HCT116 (cell line): ENCODE measurements around the gene TEKT5. TPM values are rescaled to one million over a fixed set of nuclear protein-coding genes. Genes with fewer than 3 reads are reported as not detected.
A peak's percentile ranks its signal among the peaks of the same experiment; 100 is the strongest.

Experiments used
- ATAC-seq: fragments of 200-7000 bp; cut with Tn5 transposase; 2 replicates; pipeline ENCODE4 v1.9.1; 2020; ENCODE audit warnings: mild to moderate bottlenecking, moderate library complexity
- BruUV-seq: library from RNA; stranded (reverse); fragments of 400-500 nt; replicated peaks from 2 replicates; lab custom pipeline; 2021; lab: Mats Ljungman, UMichigan
- CTCF ChIA-PET: fragments of 300-600 bp; sonication (Branson Sonifier 250); formaldehyde crosslinking; loops from one replicate; lab custom pipeline; 2021; ENCODE audit warnings: antibody characterized with exemption; lab: Charles Lee
- POLR2A ChIA-PET: fragments of 300-600, 350-600 bp; sonication (Branson Sonifier 250); formaldehyde crosslinking; loops from one replicate; lab custom pipeline; 2021; ENCODE audit warnings: antibody characterized with exemption; lab: Charles Lee
- RAD21 ChIA-PET, 2 experiments: fragments of 300-600 bp; sonication (Branson Sonifier 250); formaldehyde crosslinking; loops; one replicate each; lab custom pipeline; 2023; ENCODE audit warnings: low total read pairs in 2 of 2; ENCODE audit not compliant: uncharacterized antibody in 2 of 2, unreplicated experiment in 2 of 2, low non-redundant PET in 1 of 2; lab: Charles Lee
- DNase-seq: peaks from one replicate; pipeline ENCODE4 v3.0.0-alpha.2; 2010; ENCODE audit warnings: low read depth, low spot score
- H2AFZ ChIP-seq: fragments of 200-600 bp; shearing (Covaris generic), sonication (generic); 2 replicates; pipeline ENCODE4 v1.6.1; 2017; ENCODE audit warnings: low read depth, mixed run types, mixed read lengths, antibody characterized with exemption, low read length; ENCODE audit not compliant: poor library complexity, severe bottlenecking
- H3K27ac ChIP-seq: 2 replicates; pipeline ENCODE4 v1.5.1; 2012; ENCODE audit warnings: low read depth, low read length
- H3K27me3 ChIP-seq: fragments of 200-600 bp; sonication (generic); 2 replicates; pipeline ENCODE4 v1.6.1; 2016; ENCODE audit warnings: mixed run types, low read length, mixed read lengths; ENCODE audit not compliant: insufficient read depth
- H3K36me3 ChIP-seq, 2 experiments: fragments of 200-500 bp in 1 of 2; fragments of 200-600 bp in 1 of 2; sonication (Bioruptor generic) in 1 of 2; sonication (generic) in 1 of 2; 2 replicates each; pipeline versions ENCODE4 v1.5.1 to v1.6.1; 2014 to 2016; ENCODE audit warnings: low read length in 2 of 2, inconsistent platforms in 1 of 2, mixed read lengths in 1 of 2, mixed run types in 1 of 2; ENCODE audit not compliant: insufficient read depth in 2 of 2, control insufficient read depth in 1 of 2
- H3K4me1 ChIP-seq, 2 experiments: fragments of 200-600 bp in 1 of 2; sonication (generic) in 1 of 2; 2 replicates each; pipeline versions ENCODE4 v1.5.1 to v1.6.1; 2012 to 2017; ENCODE audit warnings: low read length in 2 of 2, inconsistent platforms in 1 of 2, mild to moderate bottlenecking in 1 of 2, mixed read lengths in 1 of 2, mixed run types in 1 of 2, moderate library complexity in 1 of 2; ENCODE audit not compliant: insufficient read depth in 2 of 2, control insufficient read depth in 1 of 2
- H3K4me2 ChIP-seq: fragments of 200-600 bp; sonication (generic); 2 replicates; pipeline ENCODE4 v1.6.1; 2017; ENCODE audit warnings: mixed run types, low read length, mixed read lengths
- H3K4me3 ChIP-seq, 2 experiments: fragments of 200-600 bp in 1 of 2; sonication (generic) in 1 of 2; replicated peaks in 1 of 2; 2 replicates each; pipeline ENCODE4 v1.5.1; 2011 to 2016; ENCODE audit warnings: low read length in 2 of 2, control low read depth in 1 of 2, low read depth in 1 of 2, mild to moderate bottlenecking in 1 of 2, mixed read lengths in 1 of 2, mixed run types in 1 of 2
- H3K79me2 ChIP-seq: fragments of 200-600 bp; sonication (generic); 2 replicates; pipeline ENCODE4 v1.6.1; 2017; ENCODE audit warnings: mild to moderate bottlenecking, mixed run types, low read length, moderate library complexity, mixed read lengths; ENCODE audit not compliant: insufficient read depth
- H3K9ac ChIP-seq: fragments of 200-600 bp; sonication (generic); 2 replicates; pipeline ENCODE4 v1.6.1; 2016; ENCODE audit warnings: low read length, mixed read lengths
- H3K9me2 ChIP-seq: fragments of 200-600 bp; sonication (generic), shearing (Covaris generic); 2 replicates; pipeline ENCODE4 v1.6.1; 2017; ENCODE audit warnings: mixed run types, mild to moderate bottlenecking, moderate library complexity; ENCODE audit not compliant: insufficient read depth
- H3K9me3 ChIP-seq, 2 experiments: fragments of 200-500 bp in 1 of 2; fragments of 200-600 bp in 1 of 2; sonication (Bioruptor generic) in 1 of 2; sonication (generic) in 1 of 2; 2 replicates each; pipeline ENCODE4 v1.6.1; 2014 to 2017; ENCODE audit warnings: low read length in 2 of 2, mixed read lengths in 2 of 2, inconsistent platforms in 1 of 2, low read depth in 1 of 2, mild to moderate bottlenecking in 1 of 2, mixed run types in 1 of 2, moderate library complexity in 1 of 2; ENCODE audit not compliant: control insufficient read depth in 1 of 2, insufficient read depth in 1 of 2
- H4K20me1 ChIP-seq: fragments of 200-600 bp; sonication (generic), shearing (Covaris generic); 2 replicates; pipeline ENCODE4 v1.6.1; 2017; ENCODE audit warnings: mixed run types, mild to moderate bottlenecking, moderate library complexity; ENCODE audit not compliant: insufficient read depth
- ATF3 ChIP-seq: IDR thresholded peaks from 2 replicates; pipeline ENCODE4 v1.6.1; 2012
- CBX3 ChIP-seq: IDR thresholded peaks from 2 replicates; pipeline ENCODE4 v1.6.1; 2012; ENCODE audit warnings: low read depth
- CEBPB ChIP-seq: IDR thresholded peaks from 2 replicates; pipeline ENCODE4 v1.6.1; 2012; ENCODE audit warnings: low read depth
- EGR1 ChIP-seq: IDR thresholded peaks from 2 replicates; pipeline ENCODE4 v1.6.1; 2012; ENCODE audit warnings: low read depth
- ELF1 ChIP-seq: IDR thresholded peaks from 2 replicates; pipeline ENCODE4 v1.6.1; 2012; ENCODE audit warnings: low read depth, borderline replicate concordance
- EZH2 ChIP-seq: fragments of 200-600 bp; sonication (generic); IDR thresholded peaks from 2 replicates; pipeline ENCODE4 v1.6.1; 2017; ENCODE audit warnings: antibody characterized with exemption, mixed run types
- EZH2phosphoT487 ChIP-seq: fragments of 200-600 bp; IDR thresholded peaks from 2 replicates; pipeline ENCODE4 v1.6.1; 2018; ENCODE audit warnings: antibody characterized with exemption, borderline replicate concordance
- FOSL1 ChIP-seq: IDR thresholded peaks from 2 replicates; pipeline ENCODE4 v1.6.1; 2012; ENCODE audit warnings: low read depth
- JUND ChIP-seq: IDR thresholded peaks from 2 replicates; pipeline ENCODE4 v1.6.1; 2012
- POLR2A ChIP-seq: IDR thresholded peaks from 2 replicates; pipeline ENCODE4 v1.7.0; 2011; ENCODE audit warnings: borderline replicate concordance; ENCODE audit not compliant: insufficient read depth, insufficient read length; ENCODE audit errors: extremely low read depth
- RAD21 ChIP-seq: IDR thresholded peaks from 2 replicates; pipeline ENCODE4 v1.6.1; 2012; ENCODE audit warnings: low read depth, mild to moderate bottlenecking
- REST ChIP-seq: IDR thresholded peaks from 2 replicates; pipeline ENCODE4 v1.6.1; 2012; ENCODE audit warnings: low read depth
- SIN3A ChIP-seq: IDR thresholded peaks from 2 replicates; pipeline ENCODE4 v1.6.1; 2012; ENCODE audit warnings: low read depth
- SP1 ChIP-seq: IDR thresholded peaks from 2 replicates; pipeline ENCODE4 v1.6.1; 2012; ENCODE audit warnings: low read depth
- SRF ChIP-seq: IDR thresholded peaks from 2 replicates; pipeline ENCODE4 v1.6.1; 2012; ENCODE audit warnings: low read depth
- ZBTB33 ChIP-seq: IDR thresholded peaks from 2 replicates; pipeline ENCODE4 v1.6.1; 2011; ENCODE audit warnings: mild to moderate bottlenecking, low read length, moderate library complexity; ENCODE audit not compliant: insufficient replicate concordance; ENCODE audit errors: extremely low read depth
- ZFX ChIP-seq: fragments of 450-650 bp; IDR thresholded peaks from 2 replicates; pipeline ENCODE4 v1.6.1; 2017
- ZNF274 ChIP-seq: fragments of 200-500 bp; sonication (Bioruptor generic); IDR thresholded peaks from 2 replicates; pipeline ENCODE4 v1.6.1; 2014; ENCODE audit warnings: mild to moderate bottlenecking, low read depth, low read length, inconsistent platforms
- intact Hi-C: fragments of 100-400 bp; cut with micrococcal nuclease; formaldehyde crosslinking; loops from 2 replicates; pipeline ENCODE4 v1.10.0; 2022
- total RNA-seq: library from RNA; stranded (reverse); gene quantifications from one replicate; pipeline ENCODE4 v1.2.1, GENCODE V29; 2021; ENCODE audit not compliant: unreplicated experiment

The TEKT5 gene
- total RNA-seq, 1 experiment from 2014 or later = 0.37 TPM

GRCh38 chr16:10578474-10579316 lies 116.0 kb downstream of the TEKT5 start:
- Histone ChIP-seq H3K4me3 (no peak overlapping the region), H2AFZ (no peak overlapping the region), H3K27me3 (no peaks in the 10 kb centered on the region), H3K79me2 (peaks cover 18% of the 10 kb centered on the region), H3K4me2 (peak overlapping the region; percentile 99), H3K36me3 (no peaks in the 10 kb centered on the region), H4K20me1 (no peaks in the 10 kb centered on the region), H3K27ac (no peak overlapping the region), H3K4me1 (peaks cover 38 to 47% of the 10 kb centered on the region in 2 experiments), H3K9me2 (no peaks in the 10 kb centered on the region), H3K9ac (peak overlapping the region; percentile 84), H3K9me3 (no peaks in the 10 kb centered on the region)
- ChIA-PET CTCF (no interaction called here), POLR2A (no interaction called here), RAD21 (no interaction called here)
- TF ChIP-seq ZBTB33 = no peak
- no peak for TF ChIP-seq SIN3A
- TF ChIP-seq ZFX = no peak
- no peak for TF ChIP-seq ATF3
- no peak for TF ChIP-seq POLR2A
- no peak for TF ChIP-seq RAD21
- no peak for TF ChIP-seq CEBPB
- TF ChIP-seq SRF = no peak
- no peak for TF ChIP-seq SP1
- no peak for TF ChIP-seq FOSL1
- no peak for TF ChIP-seq CBX3
- TF ChIP-seq EZH2phosphoT487 = no peak
- no peak for TF ChIP-seq ELF1
- no peak for TF ChIP-seq REST
- TF ChIP-seq EZH2 = no peak
- TF ChIP-seq EGR1 = no peak
- no peak for TF ChIP-seq ZNF274
- no peak for TF ChIP-seq JUND
- intact Hi-C loops = no loop called here
- BruUV-seq = no TSS peak
- DNase-seq = no peak
- no peak for ATAC-seq
